DMS79 treated with DMSO at 0.1 percent for 48 hours (cell line): ENCODE data around the gene PCSK9.

Experiments used
- DNase-seq: peaks from one replicate; lab custom pipeline; 2025; lab: John Stamatoyannopoulos, UW

PCSK9 gene

GRCh38 chr1:55060133-55060999 lies 21.0 kb downstream of the PCSK9 start:
- DNase-seq = peak; percentile 72

- DNase-seq = no peak
Observed at GRCh38 chr1:55061000-55061705, 21.8 kb downstream of the PCSK9 start.

DNA sequence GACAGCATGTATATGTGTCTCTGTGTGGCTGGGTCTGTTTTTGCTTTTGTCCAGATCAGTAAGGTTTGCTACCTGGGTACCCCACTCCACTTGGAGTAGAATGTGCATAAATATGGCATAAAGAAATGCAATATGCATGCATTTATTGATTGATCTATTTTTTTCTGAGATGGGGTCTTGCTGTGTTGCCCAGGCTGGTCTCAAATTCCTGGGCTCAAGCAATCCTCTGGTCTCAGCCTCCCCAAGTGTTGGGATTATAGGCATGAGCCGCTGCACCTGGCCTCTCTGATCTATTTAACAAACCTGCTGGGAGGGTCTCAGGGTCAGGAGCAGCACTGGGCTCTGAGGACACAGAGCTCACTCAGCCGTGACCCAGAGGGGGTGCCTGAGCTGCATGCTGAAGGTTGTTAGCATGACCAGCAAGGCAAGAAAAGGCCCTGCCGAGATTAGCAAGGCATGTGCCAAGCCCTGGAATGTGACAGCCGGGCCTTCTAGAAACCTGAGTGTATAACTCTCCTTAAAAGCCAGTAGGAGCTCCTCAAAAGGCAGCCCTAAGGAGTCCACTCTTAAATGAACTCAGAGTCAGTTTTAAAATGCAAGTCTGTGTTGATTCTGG lies 22.5 kb downstream of the PCSK9 start:
- no peak for DNase-seq

DNA sequence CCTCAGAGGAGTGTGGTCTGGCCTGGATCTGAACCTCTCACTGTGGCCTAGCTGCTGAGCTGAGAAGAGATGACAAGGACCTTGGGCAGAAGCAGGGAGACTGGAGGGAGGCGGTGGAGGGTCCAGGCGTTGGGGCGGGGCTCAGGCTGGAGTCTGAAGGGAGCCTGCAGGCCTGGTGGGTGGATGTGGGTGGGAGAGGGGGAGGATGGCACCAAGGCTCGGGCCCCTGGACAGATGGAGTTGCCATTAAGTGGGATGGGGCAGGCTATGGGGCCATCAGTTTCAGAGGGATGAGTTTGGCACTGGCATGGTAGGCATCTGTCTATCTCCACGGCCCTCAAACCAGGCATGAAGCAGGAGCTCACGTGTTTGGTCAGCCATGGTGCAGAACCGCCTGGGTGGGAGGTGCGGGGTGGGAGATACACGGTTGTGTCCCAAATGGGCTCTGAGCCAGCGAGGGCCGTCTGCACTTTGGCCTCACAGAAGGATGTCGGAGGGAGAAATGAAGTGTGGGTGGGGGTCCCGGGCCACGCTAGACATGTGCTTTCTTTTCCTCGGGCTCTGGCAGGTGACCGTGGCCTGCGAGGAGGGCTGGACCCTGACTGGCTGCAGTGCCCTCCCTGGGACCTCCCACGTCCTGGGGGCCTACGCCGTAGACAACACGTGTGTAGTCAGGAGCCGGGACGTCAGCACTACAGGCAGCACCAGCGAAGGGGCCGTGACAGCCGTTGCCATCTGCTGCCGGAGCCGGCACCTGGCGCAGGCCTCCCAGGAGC lies 23.6 kb downstream of the PCSK9 start:
- peak; percentile 49 for DNase-seq

DNA sequence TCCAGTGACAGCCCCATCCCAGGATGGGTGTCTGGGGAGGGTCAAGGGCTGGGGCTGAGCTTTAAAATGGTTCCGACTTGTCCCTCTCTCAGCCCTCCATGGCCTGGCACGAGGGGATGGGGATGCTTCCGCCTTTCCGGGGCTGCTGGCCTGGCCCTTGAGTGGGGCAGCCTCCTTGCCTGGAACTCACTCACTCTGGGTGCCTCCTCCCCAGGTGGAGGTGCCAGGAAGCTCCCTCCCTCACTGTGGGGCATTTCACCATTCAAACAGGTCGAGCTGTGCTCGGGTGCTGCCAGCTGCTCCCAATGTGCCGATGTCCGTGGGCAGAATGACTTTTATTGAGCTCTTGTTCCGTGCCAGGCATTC lies 24.2 kb downstream of the PCSK9 start:
- DNase-seq = peak; percentile 87

- peak; percentile 92 for DNase-seq
Observed at GRCh38 chr1:55064071-55064581, 24.8 kb downstream of the PCSK9 start.

- peak; percentile 78 for DNase-seq
Observed at GRCh38 chr1:55064861-55065263, 25.5 kb downstream of the PCSK9 start.

DNA sequence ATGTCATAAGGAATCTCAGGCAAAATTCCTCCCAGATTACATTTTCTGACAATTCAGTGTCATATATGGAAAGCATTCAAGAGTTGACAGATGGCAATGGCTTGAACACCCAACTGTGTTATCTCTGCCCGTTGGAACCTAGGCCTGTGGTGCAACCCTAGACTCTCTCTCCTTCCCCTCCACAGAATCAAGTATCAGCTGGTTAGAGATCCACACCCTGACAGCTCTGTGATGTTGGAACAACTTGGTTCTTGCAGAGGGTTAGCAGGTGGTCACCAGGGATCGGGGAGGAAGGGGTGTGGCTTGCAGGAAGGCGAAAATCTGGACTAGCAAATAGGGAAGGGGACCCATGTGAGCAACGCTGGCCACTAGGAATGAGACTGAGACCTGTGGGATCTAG lies 26.3 kb downstream of the PCSK9 start:
- DNase-seq = no peak

DNA sequence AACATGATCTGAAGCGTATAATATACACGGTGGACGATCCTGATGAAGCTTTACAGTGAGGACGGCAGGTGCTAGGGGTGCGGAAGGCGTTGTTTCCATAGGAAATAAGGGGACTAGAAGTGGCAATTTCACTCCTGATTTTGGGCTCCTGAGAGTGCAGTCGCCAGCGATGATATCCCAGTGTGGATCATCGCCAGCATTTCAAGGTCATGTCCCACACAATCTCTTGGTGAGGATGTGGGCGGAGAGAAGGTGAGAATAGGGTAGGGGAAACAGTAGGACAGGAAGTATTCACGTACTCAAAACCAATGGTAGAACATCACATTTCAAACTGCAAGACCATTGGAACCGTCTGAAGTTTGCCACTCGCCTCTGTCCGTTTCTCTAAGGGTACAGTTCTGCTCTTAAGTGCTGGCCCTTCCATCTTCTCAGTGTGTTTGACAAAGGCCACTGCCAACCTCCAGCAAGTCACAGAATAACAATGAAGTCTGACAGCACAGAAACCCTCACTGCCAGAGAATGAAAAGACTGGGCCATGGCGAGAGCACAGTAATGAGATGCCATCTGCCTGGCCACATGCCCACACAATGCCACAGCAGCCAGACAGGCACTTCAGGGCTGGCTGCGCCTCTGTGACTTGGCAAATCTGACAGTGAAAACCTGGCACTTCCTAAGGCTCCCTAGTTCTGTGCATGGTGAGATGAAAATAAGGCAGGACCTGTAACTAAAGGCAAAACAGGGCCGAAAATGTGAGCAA lies 27.9 kb downstream of the PCSK9 start:
- DNase-seq = peak; percentile 67

GRCh38 chr1:55067914-55068313 lies 28.6 kb downstream of the PCSK9 start:
- no peak for DNase-seq

DNA sequence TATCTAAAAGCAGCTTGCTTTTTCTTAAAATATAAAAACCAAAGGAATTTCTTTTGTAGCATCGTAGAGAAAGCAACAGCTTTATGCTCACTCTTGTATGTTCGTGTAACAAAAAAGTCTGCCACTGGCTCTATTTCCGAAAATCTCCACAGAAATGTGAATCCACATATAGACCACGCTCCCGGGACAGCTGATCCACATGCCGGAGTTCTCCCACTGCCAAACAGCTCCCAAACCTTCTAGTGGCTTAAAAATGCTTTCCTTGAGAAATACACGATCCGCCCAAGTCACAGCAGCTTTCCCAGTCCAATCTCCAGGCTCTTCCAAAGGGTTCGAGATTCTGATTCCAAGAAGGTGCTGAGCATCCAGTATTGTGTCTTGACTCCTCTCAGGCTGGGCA lies 29.3 kb downstream of the PCSK9 start:
- no peak for DNase-seq

DNA sequence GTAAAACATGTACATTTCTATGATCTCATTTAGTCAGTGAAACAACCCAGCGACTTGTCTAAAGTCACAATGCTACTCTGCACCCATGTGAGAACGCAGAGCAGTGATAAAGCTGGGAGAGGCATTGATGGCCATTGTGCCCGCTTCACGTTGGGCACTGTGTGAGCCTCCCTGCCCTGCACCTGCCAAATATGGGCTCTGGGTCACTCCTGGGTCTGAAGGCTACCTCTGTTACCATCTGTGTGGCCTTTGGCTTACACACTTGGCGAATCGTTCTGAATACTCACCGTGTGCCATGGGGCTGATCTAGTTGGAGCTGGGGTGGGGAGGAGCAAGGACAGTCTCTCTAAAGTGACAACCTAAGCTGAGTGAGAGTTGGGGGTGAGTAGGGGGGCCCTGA lies 29.9 kb downstream of the PCSK9 start:
- no peak for DNase-seq

DNA sequence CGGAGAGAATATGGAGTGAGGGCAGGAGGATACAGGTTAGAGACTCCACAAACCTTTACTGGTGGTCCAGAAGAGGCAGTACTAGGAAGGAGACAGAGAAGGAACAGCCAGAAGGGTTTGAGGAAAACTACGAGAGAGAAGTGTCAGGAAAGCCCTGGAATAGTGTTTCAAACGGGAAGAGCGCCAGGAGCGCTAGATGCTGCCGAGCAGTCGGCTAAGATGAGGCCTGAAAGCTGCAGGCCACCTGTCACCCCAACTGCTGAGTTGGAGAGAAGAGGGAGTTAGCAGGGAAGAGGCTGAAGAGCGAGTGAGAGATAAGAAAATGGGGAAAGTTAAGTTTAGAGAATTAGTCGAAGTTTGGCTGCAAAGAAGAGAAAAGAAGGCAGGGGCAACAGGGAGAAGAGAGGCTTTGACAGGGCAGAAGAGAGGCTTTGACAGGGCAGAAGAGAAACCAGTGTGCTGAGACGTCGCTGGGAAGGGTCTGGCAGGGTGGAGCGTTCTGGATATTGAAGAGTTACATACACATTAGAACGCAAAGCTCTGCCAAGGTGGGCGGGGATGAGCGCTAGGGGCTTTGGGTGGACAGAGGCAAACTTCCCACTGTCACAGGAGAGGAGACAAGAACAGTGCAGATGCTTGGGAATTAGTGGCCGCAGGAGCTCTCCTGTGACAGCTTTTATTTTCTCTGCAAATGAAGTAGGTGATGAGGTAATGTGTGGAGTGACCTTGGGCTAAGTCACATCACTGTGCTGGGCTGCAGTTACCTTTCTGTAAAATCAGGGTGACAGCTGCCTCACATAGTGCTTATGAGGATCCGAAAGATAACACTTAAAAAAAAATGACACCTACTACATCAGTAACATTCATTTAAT lies 31.2 kb downstream of the PCSK9 start:
- no peak for DNase-seq

DNA sequence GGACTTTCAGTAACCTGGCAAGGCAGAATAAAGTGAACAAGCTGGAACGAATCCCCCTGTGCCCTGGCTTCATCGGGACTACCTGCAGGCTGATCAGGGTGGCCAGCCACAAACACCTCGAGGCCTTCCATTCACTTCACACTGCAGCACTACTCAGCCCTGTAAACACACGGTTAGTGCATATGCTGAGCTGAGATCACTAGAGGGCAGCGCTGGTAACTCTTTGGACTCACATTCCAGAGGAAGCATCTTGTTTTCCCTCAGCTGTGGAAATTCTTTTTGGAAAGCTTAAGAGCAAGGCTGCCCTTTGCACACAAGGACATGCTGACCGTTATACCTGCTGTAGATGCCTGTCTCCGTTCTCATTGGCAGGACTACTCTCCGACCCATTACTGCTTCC lies 32.1 kb downstream of the PCSK9 start:
- peak; percentile 6 for DNase-seq

DNA sequence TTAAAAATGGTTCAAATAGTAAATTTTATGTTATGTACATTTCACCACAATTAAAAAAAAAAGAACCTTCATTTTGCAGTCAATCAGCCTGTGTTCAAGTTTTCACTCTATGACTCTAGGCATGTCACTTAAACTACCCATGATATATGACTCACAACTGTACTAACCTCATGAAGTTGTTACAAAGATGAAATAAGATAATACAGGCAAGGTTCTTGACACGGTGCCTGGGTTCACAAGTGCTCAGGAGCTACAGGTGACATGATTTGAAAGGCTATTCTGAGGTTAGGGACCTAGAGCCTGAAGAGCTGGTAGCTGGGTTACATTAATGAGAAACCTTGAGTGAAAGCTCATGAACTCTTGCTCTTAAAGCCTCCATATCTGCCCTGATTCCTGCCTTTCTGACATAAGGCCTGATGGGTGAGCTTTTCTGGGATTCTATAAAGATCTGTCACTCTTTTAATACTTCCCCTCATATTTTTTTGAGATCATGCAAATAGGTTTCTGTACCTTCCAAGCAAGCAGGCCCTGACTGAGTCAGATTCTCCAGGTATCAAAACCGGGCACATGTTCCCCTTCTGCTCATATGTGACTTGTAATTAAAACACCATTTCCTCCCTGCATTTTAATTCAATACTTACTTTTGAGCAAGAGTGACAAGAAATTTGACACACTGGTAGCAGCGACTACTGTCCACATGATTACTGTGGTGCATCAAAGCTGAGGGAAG lies 34.0 kb downstream of the PCSK9 start:
- DNase-seq = peak; percentile 94

GRCh38 chr1:55074455-55074854 lies 35.1 kb downstream of the PCSK9 start:
- DNase-seq = no peak

- no peak for DNase-seq
Observed at GRCh38 chr1:55076356-55076755, 37.0 kb downstream of the PCSK9 start.

- DNase-seq = no peak
Observed at GRCh38 chr1:55078470-55078869, 39.1 kb downstream of the PCSK9 start.

DNA sequence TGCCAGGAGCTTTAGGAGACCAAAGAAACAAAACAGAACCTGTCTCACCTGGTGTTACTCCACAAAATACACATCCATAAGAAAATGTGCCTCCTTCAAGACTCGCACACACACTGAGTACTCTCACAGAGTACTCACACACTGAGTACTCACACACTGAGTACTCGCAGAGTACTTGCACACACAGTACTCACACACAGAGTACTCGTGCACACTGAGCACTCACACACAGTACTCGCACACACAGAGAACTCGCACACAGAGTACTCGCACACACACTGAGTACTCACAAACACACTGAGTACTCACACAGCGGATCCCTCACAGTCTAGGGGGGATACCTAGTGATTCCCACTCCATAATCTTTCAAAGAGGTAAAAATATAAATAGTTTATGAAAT lies 40.3 kb downstream of the PCSK9 start:
- no peak for DNase-seq
